SU-DHL-6 (cell line): Measurements from ENCODE around the gene ORM1.

Experiments used
- EZH2phosphoT487 ChIP-seq: fragments of 200-600 bp; sonication (generic), shearing (Covaris generic); conservative IDR thresholded peaks from 2 replicates; pipeline ENCODE4 v1.6.1; 2018; ENCODE audit warnings: mild to moderate bottlenecking, antibody characterized with exemption, low read length, moderate library complexity, mixed read lengths
- TF ChIP-seq, protein P1 (sequence below): fragments of 200-600 bp; sonication (generic); IDR thresholded peaks from one replicate; pipeline ENCODE4 v1.5.1; 2017; ENCODE audit warnings: antibody characterized with exemption, mild to moderate bottlenecking, low read length, moderate library complexity; ENCODE audit not compliant: insufficient read depth, poor library complexity, severe bottlenecking

DNA sequence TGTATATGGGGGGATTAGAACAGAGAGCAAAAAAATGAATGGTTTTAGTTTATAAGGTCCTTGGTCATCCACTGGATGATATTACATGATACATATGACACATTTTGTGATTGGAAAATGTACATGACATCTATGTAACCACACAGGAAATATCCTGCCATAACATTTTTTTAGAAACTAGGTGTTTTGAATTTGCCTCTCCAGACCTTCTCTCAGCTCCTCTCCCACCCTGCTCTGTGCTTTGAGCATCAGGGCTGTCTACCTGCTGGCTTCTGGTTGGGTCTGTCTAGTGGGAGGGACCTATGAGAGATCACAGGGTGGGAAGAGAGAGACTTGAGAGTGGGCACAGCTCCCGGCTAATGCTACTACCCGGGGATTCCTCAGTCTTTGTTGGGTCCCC lies 40.5 kb downstream of the ORM1 start:
- TF ChIP-seq, protein P1, sequence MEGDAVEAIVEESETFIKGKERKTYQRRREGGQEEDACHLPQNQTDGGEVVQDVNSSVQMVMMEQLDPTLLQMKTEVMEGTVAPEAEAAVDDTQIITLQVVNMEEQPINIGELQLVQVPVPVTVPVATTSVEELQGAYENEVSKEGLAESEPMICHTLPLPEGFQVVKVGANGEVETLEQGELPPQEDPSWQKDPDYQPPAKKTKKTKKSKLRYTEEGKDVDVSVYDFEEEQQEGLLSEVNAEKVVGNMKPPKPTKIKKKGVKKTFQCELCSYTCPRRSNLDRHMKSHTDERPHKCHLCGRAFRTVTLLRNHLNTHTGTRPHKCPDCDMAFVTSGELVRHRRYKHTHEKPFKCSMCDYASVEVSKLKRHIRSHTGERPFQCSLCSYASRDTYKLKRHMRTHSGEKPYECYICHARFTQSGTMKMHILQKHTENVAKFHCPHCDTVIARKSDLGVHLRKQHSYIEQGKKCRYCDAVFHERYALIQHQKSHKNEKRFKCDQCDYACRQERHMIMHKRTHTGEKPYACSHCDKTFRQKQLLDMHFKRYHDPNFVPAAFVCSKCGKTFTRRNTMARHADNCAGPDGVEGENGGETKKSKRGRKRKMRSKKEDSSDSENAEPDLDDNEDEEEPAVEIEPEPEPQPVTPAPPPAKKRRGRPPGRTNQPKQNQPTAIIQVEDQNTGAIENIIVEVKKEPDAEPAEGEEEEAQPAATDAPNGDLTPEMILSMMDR, result no peak
- no peak for TF ChIP-seq EZH2phosphoT487
